Mesendoderm (in vitro differentiated cells): Measurements from ENCODE around the gene ACRBP. TPM values are rescaled to one million over a fixed set of nuclear protein-coding genes. Genes with fewer than 3 reads are reported as not detected.

Experiments
- DNase-seq: peaks from one replicate; pipeline ENCODE4 v3.0.0; 2013
- H2AK5ac ChIP-seq: 2 replicates; pipeline ENCODE4 v1.6.1; 2013; ENCODE audit warnings: low read length, inconsistent platforms
- H2BK120ac ChIP-seq: 2 replicates; pipeline ENCODE4 v1.6.1; 2013; ENCODE audit warnings: low read depth, mild to moderate bottlenecking, low read length, moderate library complexity, mixed read lengths
- H2BK15ac ChIP-seq: replicated peaks from 2 replicates; pipeline ENCODE4 v1.6.1; 2013; ENCODE audit warnings: low read depth, mild to moderate bottlenecking, moderate library complexity
- H2BK5ac ChIP-seq: 2 replicates; pipeline ENCODE4 v1.6.1; 2013; ENCODE audit warnings: low read length, inconsistent platforms
- H3K18ac ChIP-seq: 2 replicates; pipeline ENCODE4 v1.6.1; 2013; ENCODE audit warnings: mild to moderate bottlenecking, low read length, mixed read lengths
- H3K23ac ChIP-seq: one replicate; pipeline ENCODE4 v1.6.1; 2013; ENCODE audit warnings: low read length
- H3K27ac ChIP-seq: 2 replicates; pipeline ENCODE4 v1.5.1; 2013; ENCODE audit warnings: low read depth, mild to moderate bottlenecking, inconsistent platforms, low read length, moderate library complexity
- H3K27me3 ChIP-seq: 2 replicates; pipeline ENCODE4 v1.6.1; 2013; ENCODE audit warnings: low read length, control low read depth, mild to moderate bottlenecking, inconsistent platforms; ENCODE audit not compliant: insufficient read depth, poor library complexity
- H3K36me3 ChIP-seq: 2 replicates; pipeline ENCODE4 v1.6.1; 2013; ENCODE audit warnings: low read length, inconsistent platforms; ENCODE audit not compliant: control insufficient read depth, insufficient read depth
- H3K4ac ChIP-seq: one replicate; pipeline ENCODE4 v1.6.1; 2013; ENCODE audit warnings: low read depth, mild to moderate bottlenecking, low read length, moderate library complexity
- H3K4me1 ChIP-seq: 2 replicates; pipeline ENCODE4 v1.6.1; 2013; ENCODE audit warnings: low read depth, low read length, inconsistent platforms; ENCODE audit not compliant: control insufficient read depth
- H3K4me2 ChIP-seq: 2 replicates; pipeline ENCODE4 v1.6.1; 2013; ENCODE audit warnings: low read length
- H3K4me3 ChIP-seq: 2 replicates; pipeline ENCODE4 v1.5.1; 2013; ENCODE audit warnings: mild to moderate bottlenecking, low read length
- H3K56ac ChIP-seq: one replicate; pipeline ENCODE4 v1.6.1; 2013; ENCODE audit warnings: low read length
- H3K79me1 ChIP-seq: 2 replicates; pipeline ENCODE4 v1.6.1; 2013; ENCODE audit warnings: low read length, inconsistent platforms
- H3K79me2 ChIP-seq: 2 replicates; pipeline ENCODE4 v1.6.1; 2013; ENCODE audit warnings: mild to moderate bottlenecking, low read length; ENCODE audit not compliant: control insufficient read depth, insufficient read depth
- H3K9ac ChIP-seq: 2 replicates; pipeline ENCODE4 v1.6.1; 2013; ENCODE audit warnings: low read length, inconsistent platforms
- H4K5ac ChIP-seq: one replicate; pipeline ENCODE4 v1.6.1; 2013; ENCODE audit warnings: low read length
- H4K8ac ChIP-seq: one replicate; pipeline ENCODE4 v1.6.1; 2013; ENCODE audit warnings: low read depth, mild to moderate bottlenecking, control low read depth, low read length, moderate library complexity
- WGBS: extraction: QIAGEN DNeasy Blood & Tissue Kit; methylation state at CpG from one replicate; pipeline ENCODE4 v1.1.7; 2013; ENCODE audit warnings: low lambda C conversion rate, missing lambda C conversion rate; ENCODE audit not compliant: insufficient coverage; ENCODE audit errors: extremely low coverage; 5-methylcytosine and 5-hydroxymethylcytosine counted together
- polyA plus RNA-seq, 2 experiments: library from polyadenylated mRNA; stranded (reverse); fragments of 200-250 nt; gene quantifications; one replicate each; pipeline ENCODE4 v1.2.3, GENCODE V29; 2013

ACRBP gene
- polyA plus RNA-seq (2013, experiment 1 of 2): 0.38 TPM
- 0.55 TPM for polyA plus RNA-seq (2013, experiment 2 of 2)

DNA sequence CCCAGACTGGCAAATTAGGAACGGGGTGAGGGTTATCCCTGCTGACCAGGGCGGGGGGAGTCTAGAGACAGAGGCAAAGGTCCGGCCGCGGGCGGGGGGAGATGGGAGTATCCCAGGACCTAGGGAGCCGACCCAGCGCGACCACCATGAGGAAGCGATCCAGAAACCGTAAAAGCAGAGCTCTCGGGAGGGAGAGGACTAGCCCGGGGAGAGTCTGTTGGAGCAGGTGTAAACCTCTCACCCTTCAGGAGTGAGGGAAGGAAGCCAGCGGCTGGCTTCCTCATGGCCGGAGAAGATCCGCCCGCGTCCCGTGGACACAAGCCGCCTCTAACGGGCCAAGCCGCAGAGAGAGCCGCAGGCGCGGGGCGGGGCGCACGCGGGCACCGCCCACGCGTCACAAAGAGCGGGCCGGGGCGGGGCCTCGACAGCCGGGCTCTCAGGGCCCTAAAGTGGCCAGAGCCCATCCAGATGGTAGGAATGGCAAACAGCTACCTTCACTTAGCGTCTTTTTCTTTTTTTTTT lies at the start of gene ACRBP:
Gene ACRBP, minus strand, starts transcription at position 350 of the 522 bp plus-strand sequence. Its CDS starts 66 bp downstream, at position 284.
- peak; percentile 64 for DNase-seq
- Histone ChIP-seq H3K9ac (peak within 1 kb of the TSS; percentile 78), H3K4ac (no peak within 1 kb of the TSS), H2BK15ac (no peak within 1 kb of the TSS), H3K36me3 (peaks cover 4% of the 10 kb centered on the region), H3K18ac (no peak within 1 kb of the TSS), H2BK120ac (no peak within 1 kb of the TSS), H3K79me1 (no peaks in the 10 kb centered on the region), H3K4me2 (peak within 1 kb of the TSS; percentile 84), H3K4me1 (no peaks in the 10 kb centered on the region), H3K27me3 (no peaks in the 10 kb centered on the region), H3K4me3 (peak within 1 kb of the TSS; percentile 54), H3K79me2 (no peaks in the 10 kb centered on the region), H3K23ac (no peak within 1 kb of the TSS), H3K27ac (no peak within 1 kb of the TSS), H4K8ac (no peak within 1 kb of the TSS), H2AK5ac (no peak within 1 kb of the TSS), H4K5ac (peak within 1 kb of the TSS; percentile 81), H3K56ac (peak within 1 kb of the TSS; percentile 89), H2BK5ac (no peak within 1 kb of the TSS)
- no CpG with 5 or more reads among the region's 38 CpGs for WGBS

DNA sequence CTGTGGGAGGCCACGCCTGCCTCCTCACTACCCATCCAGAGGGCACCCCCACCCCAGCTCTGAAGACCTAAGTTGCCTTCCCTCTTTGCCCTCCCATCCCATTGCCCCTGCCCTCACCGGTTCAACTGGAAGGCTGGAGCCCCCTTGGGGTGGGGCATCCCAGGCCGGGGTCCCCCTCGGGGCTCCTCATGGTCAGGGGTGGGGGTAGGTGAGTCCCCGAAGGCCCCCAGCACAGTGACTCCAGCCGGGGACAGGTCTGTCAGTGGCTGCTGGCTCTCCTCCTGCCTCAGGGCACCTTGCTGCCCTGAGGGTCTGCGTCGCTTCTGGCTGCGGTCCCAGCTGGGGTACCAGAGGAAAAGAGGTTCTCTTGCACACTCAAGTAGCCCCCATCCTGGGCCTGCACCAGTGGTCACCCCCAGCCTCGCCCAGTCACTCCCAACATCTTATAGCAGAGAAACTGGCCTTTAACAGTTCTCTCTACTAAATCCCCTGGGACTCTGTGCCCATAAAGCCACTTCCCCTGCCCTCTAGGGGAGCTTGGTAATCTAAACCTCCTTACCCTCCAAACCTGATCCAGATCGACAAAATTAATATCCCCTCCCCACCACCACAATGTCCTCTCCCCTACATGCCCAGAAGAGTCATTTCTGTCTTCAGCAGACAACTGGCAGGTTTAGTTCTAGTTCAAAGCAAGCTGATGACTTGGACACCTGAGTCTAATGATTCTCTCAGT lies 48.2 kb upstream of the ACRBP start:
- no peaks in the 10 kb centered on the region for H3K79me2 ChIP-seq
- H3K36me3 ChIP-seq: no peaks in the 10 kb centered on the region
- DNase-seq: no peak
- no peak overlapping the region for H2BK120ac ChIP-seq
- H4K8ac ChIP-seq: no peak overlapping the region
- H4K5ac ChIP-seq: no peak overlapping the region
- no peaks in the 10 kb centered on the region for H3K27me3 ChIP-seq
- H2BK15ac ChIP-seq: no peak overlapping the region
- H3K9ac ChIP-seq: no peak overlapping the region
- no peaks in the 10 kb centered on the region for H3K79me1 ChIP-seq
- H3K4me1 ChIP-seq: peaks cover 3% of the 10 kb centered on the region
- no peak overlapping the region for H3K4me2 ChIP-seq
- no peak overlapping the region for H2AK5ac ChIP-seq
- H3K4me3 ChIP-seq: no peak overlapping the region
- no peak overlapping the region for H3K18ac ChIP-seq
- H3K56ac ChIP-seq: no peak overlapping the region
- no peak overlapping the region for H2BK5ac ChIP-seq
- H3K27ac ChIP-seq: no peak overlapping the region
- H3K4ac ChIP-seq: no peak overlapping the region
- WGBS: no CpG with 5 or more reads among the region's 11 CpGs
- no peak overlapping the region for H3K23ac ChIP-seq

DNA sequence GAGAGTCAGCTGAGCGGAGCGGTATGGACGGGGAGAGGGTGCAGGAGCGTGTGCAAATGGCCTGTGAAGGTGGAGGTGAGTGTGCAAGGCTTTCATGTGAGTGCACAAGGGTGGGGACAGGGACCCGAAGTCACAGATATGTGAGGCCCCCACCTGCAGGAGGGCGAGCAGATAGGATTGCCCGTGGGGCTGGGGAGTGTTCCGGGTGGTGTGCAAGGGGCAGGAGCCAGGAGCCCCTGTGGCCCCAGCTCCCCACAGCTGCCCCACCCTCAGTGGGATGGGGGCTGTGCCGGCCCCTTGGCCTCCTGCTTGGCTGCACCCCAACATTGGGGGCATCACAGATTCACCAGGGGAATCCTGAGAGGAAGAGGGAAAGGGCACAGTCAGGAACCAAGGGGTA lies 47.5 kb upstream of the ACRBP start:
- no peak overlapping the region for H3K4ac ChIP-seq
- DNase-seq: no peak
- no peaks in the 10 kb centered on the region for H3K79me1 ChIP-seq
- H3K36me3 ChIP-seq: no peaks in the 10 kb centered on the region
- no peak overlapping the region for H3K23ac ChIP-seq
- no peaks in the 10 kb centered on the region for H3K27me3 ChIP-seq
- H3K4me2 ChIP-seq: no peak overlapping the region
- peaks cover 5% of the 10 kb centered on the region for H3K4me1 ChIP-seq
- no peak overlapping the region for H3K18ac ChIP-seq
- no peak overlapping the region for H2BK5ac ChIP-seq
- no peak overlapping the region for H2BK15ac ChIP-seq
- no peak overlapping the region for H3K27ac ChIP-seq
- no peak overlapping the region for H4K8ac ChIP-seq
- no peak overlapping the region for H4K5ac ChIP-seq
- H3K56ac ChIP-seq: no peak overlapping the region
- WGBS: no CpG with 5 or more reads among the region's 9 CpGs
- no peak overlapping the region for H2BK120ac ChIP-seq
- no peaks in the 10 kb centered on the region for H3K79me2 ChIP-seq
- no peak overlapping the region for H3K9ac ChIP-seq
- no peak overlapping the region for H2AK5ac ChIP-seq
- no peak overlapping the region for H3K4me3 ChIP-seq

DNA sequence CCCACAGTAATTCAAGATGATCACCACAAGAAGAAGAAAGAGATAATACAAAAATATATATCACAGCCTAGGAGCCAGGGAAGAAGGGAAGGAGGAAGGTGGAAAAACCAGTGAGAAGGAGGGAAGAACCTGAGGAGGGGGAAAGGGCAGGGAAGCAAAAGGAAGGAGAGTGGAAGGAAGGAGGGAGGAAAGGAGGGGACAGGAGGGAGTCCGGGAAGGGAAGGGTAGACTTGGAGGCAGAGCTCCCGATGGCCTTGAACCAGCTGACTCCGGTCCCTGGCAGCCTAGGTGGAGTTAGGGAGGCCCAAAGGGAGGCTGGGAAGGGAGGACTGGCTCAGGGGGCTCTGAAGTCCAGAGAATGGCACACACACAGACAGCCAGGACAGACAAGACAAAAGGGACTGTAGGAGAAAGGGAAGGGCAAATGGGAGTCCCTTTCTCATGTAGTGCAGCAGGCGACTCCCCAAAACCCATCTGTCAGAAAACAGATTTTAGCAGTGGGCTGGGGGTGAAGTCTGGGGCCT lies 46.7 kb upstream of the ACRBP start:
- Histone ChIP-seq H3K4me3 (no peak overlapping the region), H2BK120ac (no peak overlapping the region), H3K36me3 (no peaks in the 10 kb centered on the region), H3K79me2 (no peaks in the 10 kb centered on the region), H3K56ac (no peak overlapping the region), H3K27me3 (no peaks in the 10 kb centered on the region), H2BK5ac (no peak overlapping the region), H3K23ac (no peak overlapping the region), H3K4me2 (no peak overlapping the region), H2BK15ac (no peak overlapping the region), H3K4me1 (peaks cover 2% of the 10 kb centered on the region), H3K27ac (no peak overlapping the region), H2AK5ac (no peak overlapping the region), H3K79me1 (no peaks in the 10 kb centered on the region), H4K8ac (no peak overlapping the region), H3K18ac (no peak overlapping the region), H4K5ac (no peak overlapping the region), H3K9ac (no peak overlapping the region), H3K4ac (no peak overlapping the region)
- no peak for DNase-seq
- WGBS: no CpG with 5 or more reads among the region's 4 CpGs

DNA sequence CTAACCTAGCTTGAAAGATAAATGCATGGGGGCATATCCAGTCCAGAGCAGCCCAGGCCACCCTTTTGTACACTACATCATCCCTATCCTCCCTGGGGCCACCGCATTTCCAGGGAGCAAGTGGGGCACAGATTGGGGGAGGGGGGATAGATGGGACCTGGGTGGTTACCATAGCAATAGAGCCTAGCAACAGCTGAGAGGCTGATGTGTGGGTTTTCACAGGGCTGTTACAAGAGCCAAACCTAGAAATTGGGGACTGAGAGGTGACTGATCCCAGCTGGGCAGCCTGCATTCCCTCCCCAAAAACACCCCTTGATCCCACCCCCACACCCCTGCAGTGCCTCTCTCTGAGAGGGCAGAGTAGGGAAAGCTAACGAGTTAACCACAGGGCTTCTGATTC lies 45.7 kb upstream of the ACRBP start:
- H3K4me1 ChIP-seq: peaks cover 2% of the 10 kb centered on the region
- no peak overlapping the region for H3K4ac ChIP-seq
- no peak overlapping the region for H3K4me3 ChIP-seq
- no CpG with 5 or more reads among the region's 2 CpGs for WGBS
- no peaks in the 10 kb centered on the region for H3K36me3 ChIP-seq
- H3K79me1 ChIP-seq: peaks cover 7% of the 10 kb centered on the region
- no peak for DNase-seq
- no peak overlapping the region for H2BK120ac ChIP-seq
- no peaks in the 10 kb centered on the region for H3K27me3 ChIP-seq
- H2BK15ac ChIP-seq: no peak overlapping the region
- peaks cover 8% of the 10 kb centered on the region for H3K79me2 ChIP-seq
- H3K23ac ChIP-seq: no peak overlapping the region
- no peak overlapping the region for H3K56ac ChIP-seq
- no peak overlapping the region for H2BK5ac ChIP-seq
- H2AK5ac ChIP-seq: no peak overlapping the region
- no peak overlapping the region for H3K27ac ChIP-seq
- H3K18ac ChIP-seq: no peak overlapping the region
- no peak overlapping the region for H4K8ac ChIP-seq
- H4K5ac ChIP-seq: no peak overlapping the region
- no peak overlapping the region for H3K9ac ChIP-seq
- no peak overlapping the region for H3K4me2 ChIP-seq
